GM19099 (cell line): Measurements from ENCODE around the gene FKBP1A.

ENCODE experiments used
- POLR2A ChIP-seq: IDR thresholded peaks from 3 replicates; pipeline ENCODE4 v1.6.1; 2011; ENCODE audit warnings: low read depth; ENCODE audit not compliant: insufficient read length; ENCODE audit errors: extremely low read depth

Gene FKBP1A

GRCh38 chr20:1424336-1424735 lies 31.5 kb upstream of the FKBP1A start:
- no peak for TF ChIP-seq POLR2A

- TF ChIP-seq POLR2A: no peak
Observed at GRCh38 chr20:1423625-1424106, 30.8 kb upstream of the FKBP1A start.

GRCh38 chr20:1423206-1423605 lies 30.4 kb upstream of the FKBP1A start:
- TF ChIP-seq POLR2A: no peak

GRCh38 chr20:1422753-1423152 lies 29.9 kb upstream of the FKBP1A start:
- TF ChIP-seq POLR2A: no peak

- TF ChIP-seq POLR2A: no peak
Observed at GRCh38 chr20:1420066-1420465, 27.2 kb upstream of the FKBP1A start.

GRCh38 chr20:1418350-1418749 lies 25.5 kb upstream of the FKBP1A start:
- no peak for TF ChIP-seq POLR2A

GRCh38 chr20:1417790-1418189 lies 24.9 kb upstream of the FKBP1A start:
- TF ChIP-seq POLR2A: no peak

- no peak for TF ChIP-seq POLR2A
Observed at GRCh38 chr20:1417273-1417672, 24.4 kb upstream of the FKBP1A start.

GRCh38 chr20:1415667-1416468 lies 23.0 kb upstream of the FKBP1A start:
- no peak for TF ChIP-seq POLR2A

- no peak for TF ChIP-seq POLR2A
Observed at GRCh38 chr20:1414982-1415381, 22.1 kb upstream of the FKBP1A start.

GRCh38 chr20:1405801-1406200 lies 12.9 kb upstream of the FKBP1A start:
- no peak for TF ChIP-seq POLR2A

- TF ChIP-seq POLR2A: no peak
Observed at GRCh38 chr20:1403624-1404023, 10.8 kb upstream of the FKBP1A start.

GRCh38 chr20:1402149-1402548 lies 9.3 kb upstream of the FKBP1A start:
- TF ChIP-seq POLR2A: no peak

- TF ChIP-seq POLR2A: no peak
Observed at GRCh38 chr20:1401451-1401907, 8.6 kb upstream of the FKBP1A start.

GRCh38 chr20:1397710-1398109 lies 4.9 kb upstream of the FKBP1A start:
- no peak for TF ChIP-seq POLR2A

- TF ChIP-seq POLR2A: no peak
Observed at GRCh38 chr20:1396702-1397101, 3.8 kb upstream of the FKBP1A start.
